K562 (cell line): ENCODE data around the gene PURA. TPM values are rescaled to one million over a fixed set of nuclear protein-coding genes. Genes with fewer than 3 reads are reported as not detected.
A peak's percentile ranks its signal among the peaks of the same experiment; 100 is the strongest.

Source experiments
- CEBPG ChIP-seq, 3 experiments: fragments of 200-800 bp in 1 of 3; sonication (Bioruptor generic) in 1 of 3; sonication (generic) in 1 of 3; formaldehyde crosslinking in 1 of 3; IDR thresholded peaks in 2 of 3; conservative IDR thresholded peaks in 1 of 3; 2 replicates each; pipeline versions ENCODE4 v1.6.1 to v1.8.0; 2016 to 2022; ENCODE audit warnings: missing compliant biosample characterization in 2 of 3, missing genetic modification characterization in 2 of 3, mild to moderate bottlenecking in 1 of 3, missing genetic modification reagents in 1 of 3
- MAFF ChIP-seq: IDR thresholded peaks from 2 replicates; pipeline ENCODE4 v1.6.1; 2012; ENCODE audit warnings: low read length, improper control_type of control experiment
- MBD1 ChIP-seq: fragments of 250-450 bp; sonication (Bioruptor Pico); IDR thresholded peaks from 2 replicates; pipeline ENCODE4 v1.8.0; 2022; ENCODE audit warnings: inconsistent platforms
- MCM2 ChIP-seq: fragments of 450-650 bp; IDR thresholded peaks from 2 replicates; pipeline ENCODE4 v1.6.1; 2017; ENCODE audit warnings: low read depth, mild to moderate bottlenecking
- MEF2A ChIP-seq: IDR thresholded peaks from 2 replicates; pipeline ENCODE4 v1.6.1; 2011; ENCODE audit warnings: low read depth, mild to moderate bottlenecking, low read length, moderate library complexity; ENCODE audit not compliant: control insufficient read depth
- MGA ChIP-seq: fragments of 450-650 bp; IDR thresholded peaks from 2 replicates; pipeline ENCODE4 v1.6.1; 2016; ENCODE audit warnings: mild to moderate bottlenecking, moderate library complexity
- NRF1 ChIP-seq, 2 experiments: fragments of 450-650 bp; IDR thresholded peaks in 1 of 2; conservative IDR thresholded peaks in 1 of 2; 2 replicates each; pipeline ENCODE4 v1.6.1; 2014; ENCODE audit warnings: mild to moderate bottlenecking in 2 of 2
- ZKSCAN8 ChIP-seq: fragments of 200-800 bp; sonication (Bioruptor generic); IDR thresholded peaks from 2 replicates; pipeline ENCODE4 v1.6.1; 2016; ENCODE audit warnings: missing genetic modification characterization, missing compliant biosample characterization
- ZNF253 ChIP-seq: fragments of 250-450 bp; sonication (Bioruptor Pico); conservative IDR thresholded peaks from 2 replicates; pipeline ENCODE4 v1.6.1; 2021; ENCODE audit warnings: mild to moderate bottlenecking
- ZNF431 ChIP-seq: sonication (generic); formaldehyde crosslinking; IDR thresholded peaks from 2 replicates; pipeline ENCODE4 v1.8.0; 2022; ENCODE audit warnings: mild to moderate bottlenecking, missing genetic modification reagents
- ZNF436 ChIP-seq: fragments of 250-450, 450-650 bp; sonication (Bioruptor Pico); formaldehyde crosslinking; IDR thresholded peaks from 2 replicates; pipeline ENCODE4 v1.7.0; 2020; ENCODE audit warnings: mild to moderate bottlenecking
- ZNF75A ChIP-seq: fragments of 450-650 bp; formaldehyde crosslinking; IDR thresholded peaks from 2 replicates; pipeline ENCODE4 v1.4.0; 2020; ENCODE audit warnings: mild to moderate bottlenecking
- ZNF77 ChIP-seq: fragments of 250-450 bp; sonication (Bioruptor Pico); IDR thresholded peaks from 2 replicates; pipeline ENCODE4 v1.5.0; 2020
- ZZZ3 ChIP-seq: fragments of 450-650 bp; IDR thresholded peaks from 2 replicates; pipeline ENCODE4 v1.6.1; 2016; ENCODE audit warnings: antibody characterized with exemption, mild to moderate bottlenecking, moderate library complexity
- polyA plus RNA-seq, 8 experiments: library from polyadenylated mRNA; depleted of rRNA in 4 of 8; stranded (reverse) in 5 of 8; unstranded in 3 of 8; fragments of >200 nt; fragmentation: Nextera tagmentation in 2 of 8; fragmentation: Illumina TruSeq in 1 of 8; extraction: Ambion mirVana in 2 of 8; extraction: Trizol in 1 of 8; gene quantifications; 2 replicates each; pipeline versions ENCODE4 v1.2.1 to v1.2.3, GENCODE V29; 2011 to 2014; ENCODE audit warnings: inconsistent platforms in 1 of 8, missing spikeins in 1 of 8
- total RNA-seq, 7 experiments: library from RNA; depleted of rRNA in 6 of 7; stranded (reverse); fragments of >200 nt in 6 of 7; fragmentation: Illumina TruSeq in 2 of 7; extraction: Trizol in 2 of 7; gene quantifications; 2 replicates each; pipeline versions ENCODE4 v1.2.1 to v1.2.3, GENCODE V29; 2011 to 2021; ENCODE audit warnings: low replicate concordance in 1 of 7
- TF ChIP-seq, protein P1 (sequence below): fragments of 250-450 bp; sonication (Bioruptor Pico); IDR thresholded peaks from 2 replicates; pipeline ENCODE4 v1.8.0; 2021; ENCODE audit warnings: borderline replicate concordance, mild to moderate bottlenecking, moderate library complexity; ENCODE audit not compliant: poor library complexity, severe bottlenecking

Gene PURA
- total and polyA plus RNA-seq, 9 of the 15 experiments (the other 6 are each of a cell fraction or from before 2014, with no cell fraction given): 3.2 to 11.1 (median 5.4) TPM

DNA sequence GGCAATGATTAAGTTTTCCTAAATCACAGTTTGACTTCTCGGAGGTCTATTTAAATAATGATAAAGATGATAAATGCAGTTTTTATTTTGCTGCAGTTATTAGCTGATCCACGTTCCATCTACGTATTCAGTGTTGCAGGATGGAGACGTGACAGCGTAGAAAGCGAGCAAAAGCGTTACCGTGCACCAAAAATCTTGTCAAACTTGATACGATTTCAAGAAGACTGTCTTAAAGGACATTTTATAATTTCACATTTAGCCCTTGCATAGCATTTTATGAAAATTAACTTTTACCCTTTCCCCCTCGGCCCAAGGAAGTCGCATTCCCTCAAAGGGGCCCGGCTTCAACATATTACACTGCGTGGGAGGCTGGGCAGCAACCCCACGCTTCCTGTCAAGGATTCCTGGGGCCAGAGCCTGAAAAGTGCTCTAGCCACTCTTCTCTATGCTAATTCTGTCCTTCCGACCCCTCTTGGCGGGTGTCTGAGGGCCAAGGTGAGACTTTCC is 7.1 kb upstream of the PURA start (continued):
- TF ChIP-seq MGA (no peak), MBD1 (CRISPR knock-in tag) (0 out of 2 replicates have a peak, but pooled peaks have one; percentile 64), ZKSCAN8 (CRISPR knock-in tag) (peak; percentile 50; the same call in 1 of the 2 replicates), ZNF431 (CRISPR knock-in tag) (0 out of 2 replicates have a peak, but pooled peaks have one; percentile 18), NRF1 (conservative IDR thresholded peaks at IDR 0.05 in 1 of 2, IDR thresholded peaks at IDR 0.05 in 1 of 2) (no peak), MAFF (no peak), CEBPG (CRISPR knock-in tag; IDR thresholded peaks at IDR 0.05) (no peak), CEBPG (tag; conservative IDR thresholded peaks at IDR 0.05 in 1 of 2, IDR thresholded peaks at IDR 0.05 in 1 of 2) (no peak), ZNF253 (no peak), ZZZ3 (no peak), ZNF436 (CRISPR knock-in tag) (no peak), ZNF75A (no peak), ZNF77 (no peak), MCM2 (no peak), MEF2A (no peak)
- TF ChIP-seq, protein P1, sequence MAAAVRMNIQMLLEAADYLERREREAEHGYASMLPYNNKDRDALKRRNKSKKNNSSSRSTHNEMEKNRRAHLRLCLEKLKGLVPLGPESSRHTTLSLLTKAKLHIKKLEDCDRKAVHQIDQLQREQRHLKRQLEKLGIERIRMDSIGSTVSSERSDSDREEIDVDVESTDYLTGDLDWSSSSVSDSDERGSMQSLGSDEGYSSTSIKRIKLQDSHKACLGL (CRISPR knock-in tag): no peak
